Mononuclear cell (primary cell): ENCODE data around the gene SREK1IP1. TPM values are rescaled to one million over a fixed set of nuclear protein-coding genes. Genes with fewer than 3 reads are reported as not detected.
A peak's percentile ranks its signal among the peaks of the same experiment; 100 is the strongest.

Source experiments
- H3K27me3 ChIP-seq: 2 replicates; pipeline ENCODE4 v1.6.0; 2011; ENCODE audit warnings: low read length, control low read depth; ENCODE audit not compliant: insufficient read depth
- H3K4me1 ChIP-seq: 2 replicates; pipeline ENCODE4 v1.5.1; 2011; ENCODE audit warnings: mild to moderate bottlenecking, low read length, control low read depth; ENCODE audit not compliant: insufficient read depth
- H3K4me3 ChIP-seq: 2 replicates; pipeline ENCODE4 v1.5.1; 2011; ENCODE audit warnings: mild to moderate bottlenecking, low read length, moderate library complexity
- H3K9me3 ChIP-seq: 2 replicates; pipeline ENCODE4 v1.5.1; 2011; ENCODE audit warnings: low read depth, mild to moderate bottlenecking, control low read depth, low read length
- total RNA-seq: library from RNA; depleted of rRNA; stranded (reverse); fragments of >200 nt; gene quantifications from one replicate; pipeline ENCODE4 v1.2.3, GENCODE V29; 2012

SREK1IP1 gene
- total RNA-seq, 1 donor = 12.6 TPM

GRCh38 chr5:64775291-64775690 is 6.8 kb upstream of the SREK1IP1 start:
- Histone ChIP-seq H3K27me3 (no peaks in the 10 kb centered on the region), H3K9me3 (no peaks in the 10 kb centered on the region)

GRCh38 chr5:64773533-64773932 is 5.0 kb upstream of the SREK1IP1 start:
- Histone ChIP-seq H3K4me1 (peaks cover 16% of the 10 kb centered on the region), H3K4me3 (no peak overlapping the region), H3K9me3 (no peaks in the 10 kb centered on the region), H3K27me3 (no peaks in the 10 kb centered on the region)

More at GRCh38 chr5:64775291-64775690, 6.8 kb upstream of the SREK1IP1 start:
- peaks cover 10% of the 10 kb centered on the region for H3K4me1 ChIP-seq
- H3K4me3 ChIP-seq = no peak overlapping the region

GRCh38 chr5:64771736-64772135 is 3.2 kb upstream of the SREK1IP1 start:
- peaks cover 29% of the 10 kb centered on the region for H3K4me1 ChIP-seq

GRCh38 chr5:64769855-64770254 is 1.4 kb upstream of the SREK1IP1 start:
- no peaks in the 10 kb centered on the region for H3K9me3 ChIP-seq
- no peaks in the 10 kb centered on the region for H3K27me3 ChIP-seq
- peaks cover 31% of the 10 kb centered on the region for H3K4me1 ChIP-seq
- H3K4me3 ChIP-seq = no peak overlapping the region

More at GRCh38 chr5:64771736-64772135, 3.2 kb upstream of the SREK1IP1 start:
- Histone ChIP-seq H3K9me3 (no peaks in the 10 kb centered on the region), H3K27me3 (no peaks in the 10 kb centered on the region), H3K4me3 (no peak overlapping the region)

- Histone ChIP-seq H3K4me3 (peak overlapping the region; percentile 70), H3K27me3 (no peaks in the 10 kb centered on the region), H3K9me3 (no peaks in the 10 kb centered on the region), H3K4me1 (peaks cover 29% of the 10 kb centered on the region)
These were observed 533 bp downstream of the SREK1IP1 start for GRCh38 chr5:64767959-64768357.

GRCh38 chr5:64766941-64767340 is 1.6 kb downstream of the SREK1IP1 start:
- no peaks in the 10 kb centered on the region for H3K9me3 ChIP-seq
- no peaks in the 10 kb centered on the region for H3K27me3 ChIP-seq
- no peak overlapping the region for H3K4me3 ChIP-seq
- peaks cover 29% of the 10 kb centered on the region for H3K4me1 ChIP-seq

GRCh38 chr5:64765804-64766504 is 2.5 kb downstream of the SREK1IP1 start:
- H3K9me3 ChIP-seq = no peaks in the 10 kb centered on the region
- H3K4me3 ChIP-seq = no peak overlapping the region
- no peaks in the 10 kb centered on the region for H3K27me3 ChIP-seq
- peaks cover 29% of the 10 kb centered on the region for H3K4me1 ChIP-seq

GRCh38 chr5:64763948-64764503 is 4.5 kb downstream of the SREK1IP1 start:
- Histone ChIP-seq H3K4me3 (no peak overlapping the region), H3K27me3 (no peaks in the 10 kb centered on the region), H3K9me3 (no peaks in the 10 kb centered on the region), H3K4me1 (peaks cover 23% of the 10 kb centered on the region)

GRCh38 chr5:64759960-64760660 is 8.4 kb downstream of the SREK1IP1 start:
- Histone ChIP-seq H3K27me3 (no peaks in the 10 kb centered on the region), H3K4me3 (no peak overlapping the region), H3K4me1 (no peaks in the 10 kb centered on the region)

GRCh38 chr5:64758901-64759300 is 9.6 kb downstream of the SREK1IP1 start:
- no peaks in the 10 kb centered on the region for H3K27me3 ChIP-seq
- H3K4me1 ChIP-seq = no peaks in the 10 kb centered on the region
- no peak overlapping the region for H3K4me3 ChIP-seq
- no peaks in the 10 kb centered on the region for H3K9me3 ChIP-seq

More at GRCh38 chr5:64759960-64760660, 8.4 kb downstream of the SREK1IP1 start:
- H3K9me3 ChIP-seq = no peaks in the 10 kb centered on the region

GRCh38 chr5:64754066-64754465 is 14.4 kb downstream of the SREK1IP1 start:
- H3K4me1 ChIP-seq = no peaks in the 10 kb centered on the region
- H3K9me3 ChIP-seq = no peaks in the 10 kb centered on the region
- no peak overlapping the region for H3K4me3 ChIP-seq
- H3K27me3 ChIP-seq = no peaks in the 10 kb centered on the region

- no peaks in the 10 kb centered on the region for H3K9me3 ChIP-seq
- no peaks in the 10 kb centered on the region for H3K4me1 ChIP-seq
- H3K27me3 ChIP-seq = no peaks in the 10 kb centered on the region
- H3K4me3 ChIP-seq = no peak overlapping the region
These were observed 19.1 kb downstream of the SREK1IP1 start for GRCh38 chr5:64749385-64749784.

- Histone ChIP-seq H3K4me3 (no peak overlapping the region), H3K4me1 (no peaks in the 10 kb centered on the region), H3K9me3 (no peaks in the 10 kb centered on the region), H3K27me3 (no peaks in the 10 kb centered on the region)
These were observed 22.0 kb downstream of the SREK1IP1 start for GRCh38 chr5:64746446-64746845.

- no peak overlapping the region for H3K4me3 ChIP-seq
- no peaks in the 10 kb centered on the region for H3K4me1 ChIP-seq
- no peaks in the 10 kb centered on the region for H3K27me3 ChIP-seq
- no peaks in the 10 kb centered on the region for H3K9me3 ChIP-seq
These were observed 23.6 kb downstream of the SREK1IP1 start for GRCh38 chr5:64744914-64745313.

GRCh38 chr5:64742821-64743220 is 25.7 kb downstream of the SREK1IP1 start:
- H3K9me3 ChIP-seq = no peaks in the 10 kb centered on the region
- no peaks in the 10 kb centered on the region for H3K27me3 ChIP-seq
- no peaks in the 10 kb centered on the region for H3K4me1 ChIP-seq
- no peak overlapping the region for H3K4me3 ChIP-seq
